GM18867 (cell line): ENCODE results near the gene PARPBP.
"Not testable (repeated sequence)": the region's sequence is repeated elsewhere in the genome, so short reads cannot be mapped to it uniquely, and the experiment has no call there.

Experiments used
- ATAC-seq: cut with Tn5 transposase; IDR thresholded peaks from one replicate; pipeline ENCODE4 v1.9.1; 2021; ENCODE audit warnings: mild to moderate bottlenecking, moderate library complexity; ENCODE audit not compliant: unreplicated experiment

The PARPBP gene

GRCh38 chr12:102240859-102241258 lies 120.9 kb downstream of the PARPBP start:
- ATAC-seq: not testable (repeated sequence)
